Memory B cell (primary cell): ENCODE results near the gene GAREM2.

ENCODE experiments used
- ATAC-seq: fragments of 150-1000 bp; cut with Tn5 transposase; 2 replicates; pipeline ENCODE4 v1.10.0; 2021; ENCODE audit warnings: low read depth, mild to moderate bottlenecking, moderate library complexity
- DNase-seq, 2 donors: peaks; one replicate each; pipeline ENCODE4 v3.0.0; 2022; ENCODE audit warnings: low spot score in 2 of 2
- H3K27ac Mint-ChIP-seq: one replicate; pipeline ENCODE4 v1.8.0; 2022; ENCODE audit warnings: mild to moderate bottlenecking, moderate library complexity, mixed read lengths
- H3K27me3 Mint-ChIP-seq: one replicate; pipeline ENCODE4 v1.8.0; 2022; ENCODE audit warnings: mixed read lengths
- H3K36me3 Mint-ChIP-seq: one replicate; pipeline ENCODE4 v1.8.0; 2022; ENCODE audit warnings: mild to moderate bottlenecking, mixed read lengths
- H3K4me1 Mint-ChIP-seq: one replicate; pipeline ENCODE4 v1.8.0; 2022; ENCODE audit warnings: mixed read lengths
- H3K4me3 Mint-ChIP-seq: one replicate; pipeline ENCODE4 v1.8.0; 2022; ENCODE audit warnings: mild to moderate bottlenecking, moderate library complexity, mixed read lengths
- H3K9me3 Mint-ChIP-seq: one replicate; pipeline ENCODE4 v1.8.0; 2022; ENCODE audit warnings: mixed read lengths

The GAREM2 gene

GRCh38 chr2:26172871-26173775, at the start of gene GAREM2:
GAREM2 (plus strand) TSS chr2:26173088; CDS start chr2:26173221, 133 bp downstream.
- Mint-ChIP-seq H3K9me3 (no peaks in the 10 kb centered on the region), H3K4me3 (peak within 1 kb of the TSS; percentile 90), H3K36me3 (no peaks in the 10 kb centered on the region), H3K27ac (no peak within 1 kb of the TSS), H3K4me1 (peaks cover 17% of the 10 kb centered on the region), H3K27me3 (peaks cover 24% of the 10 kb centered on the region)
- peak; percentile 43 for ATAC-seq
- no peak for DNase-seq

DNA sequence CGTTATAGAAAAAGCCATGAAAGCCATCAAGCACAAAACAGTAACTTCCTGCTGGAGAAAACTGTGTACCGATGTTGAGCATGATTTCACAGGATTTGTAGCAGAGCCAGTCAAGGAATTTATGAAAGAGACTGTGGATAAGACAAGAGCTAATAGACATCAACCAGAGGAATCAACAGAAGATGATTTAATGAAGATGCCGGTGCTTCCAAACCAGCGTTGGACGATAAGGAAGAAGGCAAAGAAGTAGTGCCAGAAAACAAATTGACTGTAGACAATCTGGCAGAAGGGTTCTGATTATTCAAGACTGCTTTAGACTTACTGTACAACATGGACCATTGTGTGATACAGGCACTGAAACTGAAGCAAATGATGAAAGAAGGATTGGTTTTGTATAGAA, 49.5 kb upstream of the GAREM2 start:
- H3K4me3 Mint-ChIP-seq: no peak overlapping the region

DNA sequence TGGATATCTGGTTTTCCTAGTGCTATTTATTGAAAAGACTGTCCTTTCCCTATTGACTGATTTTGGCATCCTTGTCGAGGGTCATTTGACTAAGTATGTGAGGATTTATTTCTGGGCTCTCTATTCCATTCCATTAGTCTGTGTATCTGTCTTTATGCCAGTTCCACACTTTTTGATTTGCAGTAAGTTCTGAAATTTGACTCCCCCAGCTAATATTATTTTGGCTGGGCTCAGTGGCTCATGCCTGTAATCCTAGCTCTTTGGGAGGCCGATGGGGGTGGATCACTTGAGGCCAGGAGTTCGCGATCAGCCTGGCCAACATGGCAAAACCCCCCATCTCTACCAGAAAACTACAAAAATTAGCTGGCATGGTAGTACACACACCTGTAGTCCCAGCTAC, 46.8 kb upstream of the GAREM2 start:
- peaks cover 5% of the 10 kb centered on the region for H3K36me3 Mint-ChIP-seq
- H3K27me3 Mint-ChIP-seq: no peaks in the 10 kb centered on the region
- H3K4me1 Mint-ChIP-seq: peaks cover 3% of the 10 kb centered on the region
- no peak overlapping the region for H3K4me3 Mint-ChIP-seq
- H3K27ac Mint-ChIP-seq: no peak overlapping the region
- DNase-seq (no peak), ATAC-seq (no peak)
- no peaks in the 10 kb centered on the region for H3K9me3 Mint-ChIP-seq

More for the DNA sequence above, 49.5 kb upstream of the GAREM2 start:
- no peaks in the 10 kb centered on the region for H3K9me3 Mint-ChIP-seq
- no peaks in the 10 kb centered on the region for H3K36me3 Mint-ChIP-seq
- peak overlapping the region; percentile 9 for H3K27ac Mint-ChIP-seq
- H3K27me3 Mint-ChIP-seq: no peaks in the 10 kb centered on the region
- peaks cover 6% of the 10 kb centered on the region for H3K4me1 Mint-ChIP-seq
- ATAC-seq (no peak), DNase-seq (no peak)

DNA sequence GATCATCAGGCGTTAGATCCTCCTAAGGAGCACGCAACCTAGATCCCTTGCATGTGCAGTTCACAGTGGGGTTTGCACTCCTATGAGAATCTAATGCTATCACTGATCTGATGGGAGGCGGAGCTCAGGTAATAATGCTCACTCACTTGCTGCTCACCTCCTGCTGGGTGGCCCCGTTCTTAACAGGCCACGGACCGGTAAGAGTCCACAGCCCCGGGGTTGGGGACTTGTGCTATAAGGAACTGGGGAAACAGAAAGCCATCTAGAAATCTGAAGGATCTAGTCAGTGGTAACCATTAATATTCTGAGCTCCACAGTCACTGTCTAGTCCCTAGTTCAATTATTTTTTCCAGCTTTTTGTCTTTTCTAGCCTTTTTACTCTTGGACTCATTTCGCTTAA, 44.7 kb upstream of the GAREM2 start:
- Mint-ChIP-seq H3K36me3 (peaks cover 5% of the 10 kb centered on the region), H3K9me3 (no peaks in the 10 kb centered on the region)
- ATAC-seq: no peak

GRCh38 chr2:26130763-26131162, 42.1 kb upstream of the GAREM2 start:
- no peak for ATAC-seq
- Mint-ChIP-seq H3K9me3 (no peaks in the 10 kb centered on the region), H3K27ac (no peak overlapping the region), H3K27me3 (no peaks in the 10 kb centered on the region), H3K4me1 (no peaks in the 10 kb centered on the region), H3K36me3 (peaks cover 11% of the 10 kb centered on the region), H3K4me3 (no peak overlapping the region)
- DNase-seq: no peak

More for the DNA sequence above, 44.7 kb upstream of the GAREM2 start:
- H3K27me3 Mint-ChIP-seq: no peaks in the 10 kb centered on the region
- no peak overlapping the region for H3K27ac Mint-ChIP-seq
- no peaks in the 10 kb centered on the region for H3K4me1 Mint-ChIP-seq
- no peak overlapping the region for H3K4me3 Mint-ChIP-seq
- no peak for DNase-seq

GRCh38 chr2:26136451-26136850, 36.4 kb upstream of the GAREM2 start:
- no peaks in the 10 kb centered on the region for H3K27me3 Mint-ChIP-seq
- H3K9me3 Mint-ChIP-seq: no peaks in the 10 kb centered on the region
- H3K4me1 Mint-ChIP-seq: no peaks in the 10 kb centered on the region
- ATAC-seq (no peak), DNase-seq (no peak)
- no peak overlapping the region for H3K4me3 Mint-ChIP-seq
- H3K36me3 Mint-ChIP-seq: peaks cover 10% of the 10 kb centered on the region
- H3K27ac Mint-ChIP-seq: no peak overlapping the region

DNA sequence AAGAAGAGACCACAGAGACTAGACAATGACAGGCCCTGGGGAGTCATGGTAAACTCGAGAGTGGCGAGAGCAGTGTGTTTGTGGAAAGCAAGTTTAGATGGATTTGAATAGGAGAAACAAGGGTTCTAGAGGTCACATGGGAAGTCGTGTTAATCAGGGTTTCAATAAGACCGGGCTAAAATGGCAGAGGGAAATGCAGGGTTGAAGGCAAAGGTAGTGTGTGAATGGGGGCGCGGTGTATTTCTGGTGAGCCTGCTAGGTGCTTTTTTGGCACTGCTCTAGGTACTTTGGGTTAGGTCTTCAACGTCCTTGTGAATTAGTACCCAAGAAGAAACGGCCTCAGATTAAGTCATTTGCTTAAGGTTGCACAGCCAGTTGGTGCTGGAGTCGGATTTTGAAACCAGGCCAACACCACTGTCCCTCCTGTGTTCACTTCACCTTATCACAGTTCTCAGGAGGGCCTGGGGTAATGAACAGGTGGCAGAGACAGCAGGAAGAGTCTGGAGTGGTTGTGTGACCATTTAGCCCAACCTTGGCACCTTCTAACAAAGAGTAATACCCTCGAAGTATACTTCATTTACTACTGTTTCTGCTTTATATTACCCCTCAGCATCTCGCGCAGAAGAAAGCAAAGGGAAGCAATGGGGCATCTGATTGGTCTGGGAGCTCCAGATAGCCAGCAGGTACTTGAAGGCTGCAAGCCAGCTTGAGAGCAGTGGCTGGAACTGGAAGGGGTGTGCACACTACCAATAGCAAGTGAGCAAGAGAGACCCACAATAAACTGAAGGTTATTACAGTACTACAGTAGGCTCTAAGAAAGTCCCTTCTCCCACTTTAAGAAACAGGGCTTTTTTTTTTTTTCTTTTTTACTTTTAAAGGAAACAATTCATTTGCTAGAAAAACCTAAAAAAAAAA, 33.4 kb upstream of the GAREM2 start:
- no peak for ATAC-seq
- Mint-ChIP-seq H3K36me3 (peaks cover 8% of the 10 kb centered on the region), H3K4me3 (no peak overlapping the region), H3K9me3 (no peaks in the 10 kb centered on the region), H3K27me3 (no peaks in the 10 kb centered on the region), H3K4me1 (no peaks in the 10 kb centered on the region), H3K27ac (peak overlapping the region; percentile 3)
- no peak for DNase-seq

GRCh38 chr2:26141145-26141769, 31.6 kb upstream of the GAREM2 start:
- Mint-ChIP-seq H3K4me1 (peaks cover 2% of the 10 kb centered on the region), H3K27ac (no peak overlapping the region), H3K36me3 (peaks cover 2% of the 10 kb centered on the region), H3K4me3 (no peak overlapping the region), H3K9me3 (no peaks in the 10 kb centered on the region), H3K27me3 (no peaks in the 10 kb centered on the region)
- no peak for DNase-seq
- no peak for ATAC-seq

DNA sequence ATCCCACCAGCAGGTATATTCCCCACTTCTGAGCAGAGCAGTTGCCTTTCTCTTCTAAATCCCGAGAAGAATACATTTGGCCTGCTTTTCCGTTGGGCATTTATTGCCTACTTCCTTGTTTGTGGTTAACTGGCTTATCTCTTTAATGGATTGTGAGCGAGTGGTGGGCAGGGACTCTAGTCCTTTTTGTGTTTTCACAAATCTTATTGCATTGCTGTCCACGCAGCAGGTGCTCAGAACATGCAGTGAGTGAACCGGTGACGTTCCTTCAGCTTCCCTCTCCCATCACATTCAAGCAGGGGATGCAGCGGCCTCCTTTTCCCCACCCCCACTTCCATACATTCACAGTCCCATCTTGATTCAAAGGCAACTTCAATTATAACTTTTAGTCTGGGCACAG, 28.9 kb upstream of the GAREM2 start:
- Mint-ChIP-seq H3K4me3 (no peak overlapping the region), H3K27ac (no peak overlapping the region), H3K27me3 (peaks cover 4% of the 10 kb centered on the region), H3K4me1 (peaks cover 2% of the 10 kb centered on the region), H3K9me3 (no peaks in the 10 kb centered on the region), H3K36me3 (no peaks in the 10 kb centered on the region)
- DNase-seq (no peak), ATAC-seq (no peak)

- H3K36me3 Mint-ChIP-seq: no peaks in the 10 kb centered on the region
- peak; percentile 71 for ATAC-seq
- H3K27me3 Mint-ChIP-seq: peaks cover 5% of the 10 kb centered on the region
- H3K9me3 Mint-ChIP-seq: no peaks in the 10 kb centered on the region
- DNase-seq: peak; percentile 36 to 52
- no peak overlapping the region for H3K27ac Mint-ChIP-seq
- H3K4me1 Mint-ChIP-seq: peaks cover 2% of the 10 kb centered on the region
- H3K4me3 Mint-ChIP-seq: peak overlapping the region; percentile 43
These were observed 27.8 kb upstream of the GAREM2 start for GRCh38 chr2:26144953-26145680.

DNA sequence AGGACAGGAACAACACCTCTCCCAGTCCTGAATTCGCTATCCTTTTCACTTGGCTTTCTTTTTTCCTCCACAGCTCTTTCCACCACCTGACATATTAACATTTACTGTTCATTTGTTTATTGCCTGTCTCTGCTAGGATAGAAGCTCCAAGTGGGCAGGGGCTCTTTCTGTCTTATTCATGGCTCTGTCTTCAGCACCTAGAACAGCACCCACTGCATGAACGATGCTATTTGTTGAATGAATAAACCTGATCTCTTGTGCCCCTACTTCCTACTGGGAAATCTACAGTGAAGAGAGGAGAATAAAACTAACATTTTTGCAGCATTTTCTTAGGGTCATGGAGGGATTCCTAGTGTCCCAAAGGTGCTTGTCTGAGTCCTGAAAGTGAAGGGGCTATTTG, 24.4 kb upstream of the GAREM2 start:
- DNase-seq (no peak), ATAC-seq (no peak)
- Mint-ChIP-seq H3K27me3 (peaks cover 9% of the 10 kb centered on the region), H3K36me3 (no peaks in the 10 kb centered on the region), H3K4me3 (no peak overlapping the region), H3K4me1 (peaks cover 2% of the 10 kb centered on the region), H3K9me3 (no peaks in the 10 kb centered on the region), H3K27ac (no peak overlapping the region)

- DNase-seq (no peak), ATAC-seq (no peak)
- H3K4me3 Mint-ChIP-seq: no peak overlapping the region
- H3K9me3 Mint-ChIP-seq: no peaks in the 10 kb centered on the region
- peak overlapping the region; percentile 14 for H3K27ac Mint-ChIP-seq
- no peaks in the 10 kb centered on the region for H3K36me3 Mint-ChIP-seq
- peaks cover under 1% of the 10 kb centered on the region for H3K4me1 Mint-ChIP-seq
- peaks cover 9% of the 10 kb centered on the region for H3K27me3 Mint-ChIP-seq
These were observed 22.6 kb upstream of the GAREM2 start for GRCh38 chr2:26150243-26150642.

DNA sequence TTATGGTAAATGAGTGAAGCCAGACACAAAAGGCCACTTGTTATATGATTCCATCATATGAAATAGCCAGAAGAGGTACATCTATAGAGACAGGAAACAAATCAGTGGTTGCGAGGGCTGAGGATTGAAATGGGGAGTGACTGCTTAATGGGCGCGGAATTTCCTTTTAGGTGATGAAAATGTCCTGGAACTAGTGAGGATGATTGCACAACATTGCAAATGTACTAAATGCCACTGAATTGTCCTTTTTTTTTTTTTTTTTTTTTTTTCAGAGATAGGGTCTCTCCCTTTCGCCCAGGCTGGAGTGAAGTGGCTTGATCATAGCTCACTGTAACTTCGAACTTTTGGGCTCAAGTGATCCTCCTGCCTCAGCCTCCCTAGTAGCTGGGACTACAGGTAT, 15.3 kb upstream of the GAREM2 start:
- Mint-ChIP-seq H3K27me3 (no peaks in the 10 kb centered on the region), H3K9me3 (no peaks in the 10 kb centered on the region), H3K36me3 (no peaks in the 10 kb centered on the region), H3K27ac (no peak overlapping the region), H3K4me3 (no peak overlapping the region), H3K4me1 (no peaks in the 10 kb centered on the region)
- DNase-seq: no peak
- no peak for ATAC-seq
